Measurements from ENCODE around the gene CTRB1. TPM values are rescaled to one million over a fixed set of nuclear protein-coding genes. Genes with fewer than 3 reads are reported as not detected.

CTRB1 gene
- total RNA-seq, 1 experiment from 2014 or later = not detected

DNA sequence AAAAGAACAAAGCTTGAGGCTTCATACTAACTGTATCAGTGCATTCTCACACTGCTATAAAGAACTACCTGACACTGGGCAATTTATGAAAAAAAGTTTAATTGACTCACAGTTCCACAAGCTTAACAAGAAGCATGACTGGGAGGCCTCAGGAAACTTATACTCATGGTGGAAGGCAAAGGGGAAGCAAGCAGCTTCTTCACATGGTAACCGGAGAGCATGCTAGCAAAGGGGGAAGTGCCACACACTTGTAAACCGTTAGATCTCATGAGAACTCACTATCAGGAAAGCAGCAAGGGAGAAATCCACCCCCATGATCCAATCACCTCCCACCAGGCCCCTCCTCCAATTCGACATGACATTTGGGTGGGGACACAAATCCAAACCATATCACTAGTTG, 37.2 kb upstream of the CTRB1 start:
- Histone ChIP-seq H3K36me3 (ENCODE audit: low read depth) (no peaks in the 10 kb centered on the region), H3K27ac (no peak overlapping the region), H3K4me1 (replicated peaks; ENCODE audit: insufficient read depth) (no peaks in the 10 kb centered on the region), H3K9me3 (ENCODE audit: insufficient read depth, low read depth) (peaks cover 13% of the 10 kb centered on the region; the same call in 1 of the 2 replicates), H3K4me2 (no peak overlapping the region), H3K9me2 (ENCODE audit: insufficient read depth) (no peaks in the 10 kb centered on the region), H3K4me3 (no peak overlapping the region), H3K79me2 (ENCODE audit: low read depth) (no peaks in the 10 kb centered on the region), H4K20me1 (ENCODE audit: insufficient read depth) (no peaks in the 10 kb centered on the region), H3K27me3 (ENCODE audit: insufficient read depth, low read depth) (no peaks in the 10 kb centered on the region; the same call in 1 of the 2 replicates), H2AFZ (no peak overlapping the region), H3F3A (ENCODE audit: insufficient read depth, low read depth) (no peaks in the 10 kb centered on the region)
- intact Hi-C loops (cut with micrococcal nuclease; ENCODE audit: unreplicated experiment) = no loop called here
- TF ChIP-seq, protein P1, sequence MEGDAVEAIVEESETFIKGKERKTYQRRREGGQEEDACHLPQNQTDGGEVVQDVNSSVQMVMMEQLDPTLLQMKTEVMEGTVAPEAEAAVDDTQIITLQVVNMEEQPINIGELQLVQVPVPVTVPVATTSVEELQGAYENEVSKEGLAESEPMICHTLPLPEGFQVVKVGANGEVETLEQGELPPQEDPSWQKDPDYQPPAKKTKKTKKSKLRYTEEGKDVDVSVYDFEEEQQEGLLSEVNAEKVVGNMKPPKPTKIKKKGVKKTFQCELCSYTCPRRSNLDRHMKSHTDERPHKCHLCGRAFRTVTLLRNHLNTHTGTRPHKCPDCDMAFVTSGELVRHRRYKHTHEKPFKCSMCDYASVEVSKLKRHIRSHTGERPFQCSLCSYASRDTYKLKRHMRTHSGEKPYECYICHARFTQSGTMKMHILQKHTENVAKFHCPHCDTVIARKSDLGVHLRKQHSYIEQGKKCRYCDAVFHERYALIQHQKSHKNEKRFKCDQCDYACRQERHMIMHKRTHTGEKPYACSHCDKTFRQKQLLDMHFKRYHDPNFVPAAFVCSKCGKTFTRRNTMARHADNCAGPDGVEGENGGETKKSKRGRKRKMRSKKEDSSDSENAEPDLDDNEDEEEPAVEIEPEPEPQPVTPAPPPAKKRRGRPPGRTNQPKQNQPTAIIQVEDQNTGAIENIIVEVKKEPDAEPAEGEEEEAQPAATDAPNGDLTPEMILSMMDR (conservative IDR thresholded peaks at IDR 0.05) = no peak
- TF ChIP-seq EZH2 (IDR thresholded peaks at IDR 0.05; ENCODE audit: low read depth) = no peak
- ChIA-PET POLR2A (ENCODE audit: unreplicated experiment) (no interaction called here), CTCF (no interaction called here)
- BruUV-seq (replicated peaks) = no TSS peak
- no peak for DNase-seq

DNA sequence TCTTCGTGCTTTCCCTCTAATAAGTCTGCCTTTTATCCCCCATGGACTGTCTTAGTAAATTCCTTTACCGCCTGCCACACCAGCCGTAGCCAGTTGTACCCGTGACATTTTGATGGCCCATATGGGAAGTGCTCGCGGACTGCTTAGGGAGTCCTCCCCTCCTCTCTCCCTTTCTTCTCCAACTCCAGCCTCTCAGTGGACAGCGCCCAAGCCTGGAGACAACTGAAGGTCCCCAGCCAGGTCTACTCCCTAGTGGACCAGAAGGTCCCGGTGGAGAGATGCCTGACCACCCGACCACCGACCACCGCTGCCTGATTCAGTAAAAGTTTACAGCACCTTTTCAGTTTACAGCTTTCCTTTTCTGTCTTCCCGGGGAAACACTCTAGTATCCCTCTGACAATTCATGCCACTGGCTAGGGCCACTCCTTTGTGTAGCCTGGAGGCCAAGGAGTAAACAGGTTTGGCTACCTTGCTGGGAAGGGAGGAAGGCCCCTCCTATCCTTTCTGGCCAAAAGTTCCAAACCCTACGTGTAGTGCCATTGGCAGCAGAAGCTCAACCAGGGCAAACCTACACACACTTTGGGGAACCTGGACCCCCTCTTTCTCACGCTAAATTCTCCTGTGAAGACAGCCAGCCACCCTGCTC, 29.8 kb upstream of the CTRB1 start:
- Histone ChIP-seq H3K4me1 (replicated peaks; ENCODE audit: insufficient read depth) (peaks cover 24% of the 10 kb centered on the region), H3K27ac (no peak overlapping the region), H3K36me3 (ENCODE audit: low read depth) (no peaks in the 10 kb centered on the region), H3K4me2 (peak overlapping the region; percentile 60), H3K9me3 (ENCODE audit: insufficient read depth, low read depth) (no peaks in the 10 kb centered on the region), H3K79me2 (ENCODE audit: low read depth) (no peaks in the 10 kb centered on the region), H4K20me1 (ENCODE audit: insufficient read depth) (no peaks in the 10 kb centered on the region), H2AFZ (no peak overlapping the region), H3K9me2 (ENCODE audit: insufficient read depth) (no peaks in the 10 kb centered on the region), H3K27me3 (ENCODE audit: insufficient read depth, low read depth) (no peaks in the 10 kb centered on the region), H3F3A (ENCODE audit: insufficient read depth, low read depth) (no peaks in the 10 kb centered on the region), H3K4me3 (no peak overlapping the region; the same call in 1 of the 2 replicates)
- ChIA-PET POLR2A (ENCODE audit: unreplicated experiment) (interaction anchor here (0.6 to 0.7 kb wide), 3 partner anchors 76 to 584 kb away, joined by 3 to 5 read pairs (median 5); no protein-coding TSS in a partner anchor), CTCF (no interaction called here)
- TF ChIP-seq EZH2 (IDR thresholded peaks at IDR 0.05; ENCODE audit: low read depth) = no peak
- TF ChIP-seq, protein P1 (conservative IDR thresholded peaks at IDR 0.05) = no peak
- DNase-seq = peak; percentile 58 to 74
- no TSS peak for BruUV-seq (replicated peaks)
- intact Hi-C loops (cut with micrococcal nuclease; ENCODE audit: unreplicated experiment) = loop anchor here (5.0 kb wide), 1 partner anchor 482 kb away; no protein-coding TSS in a partner anchor

DNA sequence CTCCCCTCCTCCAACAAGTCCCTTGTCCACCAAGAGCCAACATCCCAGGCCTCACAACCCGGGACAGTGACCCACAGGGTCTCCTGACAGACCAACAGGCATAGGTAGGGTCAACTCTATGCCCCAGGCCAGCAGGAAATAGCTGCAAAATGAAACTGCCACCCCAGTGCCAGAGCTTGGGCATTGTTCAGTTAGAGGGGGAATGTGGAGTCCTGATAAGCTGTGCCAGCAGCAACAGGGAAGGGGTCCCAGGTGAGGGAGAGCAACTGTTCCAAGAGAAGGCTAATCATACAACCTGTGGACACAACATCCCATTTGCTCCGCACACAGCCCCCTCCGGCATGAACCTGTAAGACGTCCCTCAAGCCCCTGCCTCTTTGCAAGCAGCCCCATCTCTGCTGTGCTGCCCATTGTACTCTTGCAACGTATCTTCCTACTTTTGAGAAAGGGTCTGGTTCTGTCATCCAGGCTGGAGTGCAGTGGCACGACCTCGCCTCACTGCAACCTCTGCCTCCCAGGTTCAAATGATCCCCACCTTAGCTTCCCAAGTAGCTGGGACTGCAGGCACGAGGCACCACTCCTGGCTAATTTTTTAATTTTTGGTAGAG, 29.0 kb upstream of the CTRB1 start:
- H3K27me3 ChIP-seq (ENCODE audit: insufficient read depth, low read depth) = no peaks in the 10 kb centered on the region
- no peak overlapping the region for H3K4me3 ChIP-seq
- no peaks in the 10 kb centered on the region for H3K79me2 ChIP-seq (ENCODE audit: low read depth)
- no peak for DNase-seq
- POLR2A ChIA-PET (ENCODE audit: unreplicated experiment) = interaction anchor here (0.6 kb wide), 2 partner anchors 76 to 136 kb away, joined by 3 to 5 read pairs; no protein-coding TSS in a partner anchor
- H3K36me3 ChIP-seq (ENCODE audit: low read depth) = no peaks in the 10 kb centered on the region
- H4K20me1 ChIP-seq (ENCODE audit: insufficient read depth) = no peaks in the 10 kb centered on the region
- peaks cover 24% of the 10 kb centered on the region for H3K4me1 ChIP-seq (replicated peaks; ENCODE audit: insufficient read depth)
- BruUV-seq (replicated peaks) = no TSS peak
- CTCF ChIA-PET = no interaction called here
- H3K27ac ChIP-seq = no peak overlapping the region
- no peaks in the 10 kb centered on the region for H3F3A ChIP-seq (ENCODE audit: insufficient read depth, low read depth)
- H3K9me2 ChIP-seq (ENCODE audit: insufficient read depth) = no peaks in the 10 kb centered on the region
- no peak overlapping the region for H2AFZ ChIP-seq
- intact Hi-C loops (cut with micrococcal nuclease; ENCODE audit: unreplicated experiment) = loop anchor here (5.0 to 10.0 kb wide), 3 partner anchors 275 to 1985 kb away; partner anchors contain the start of gene TMEM170A
- no peak for TF ChIP-seq EZH2 (IDR thresholded peaks at IDR 0.05; ENCODE audit: low read depth)
- TF ChIP-seq, protein P1 (conservative IDR thresholded peaks at IDR 0.05) = no peak
- H3K9me3 ChIP-seq (ENCODE audit: insufficient read depth, low read depth) = no peaks in the 10 kb centered on the region
- peak overlapping the region; percentile 60 for H3K4me2 ChIP-seq
